ENCODE results near the gene AVPR1B. TPM values are rescaled to one million over a fixed set of nuclear protein-coding genes. Genes with fewer than 3 reads are reported as not detected.

The AVPR1B gene
- total and polyA plus RNA-seq, 2 of the 13 experiments (the other 11 are each of a cell fraction or from before 2014, with no cell fraction given): 0.05 TPM; not detected in 1

- Histone ChIP-seq H3K4me1 (ENCODE audit: insufficient read depth, low read length) (no peaks in the 10 kb centered on the region), H3K9me3 (ENCODE audit: low read length) (no peaks in the 10 kb centered on the region), H3K36me3 (replicated peaks in 1 of 2; ENCODE audit: control insufficient read depth in 1 of 2, insufficient read depth in 2 of 2, low read length in 2 of 2) (no peaks in the 10 kb centered on the region), H3K4me2 (ENCODE audit: low read depth, low read length) (no peak overlapping the region), H4K20me1 (ENCODE audit: insufficient read depth, low read length) (no peaks in the 10 kb centered on the region), H3K27ac (ENCODE audit: extremely low read length, insufficient read depth, low read length) (no peak overlapping the region), H3K79me2 (ENCODE audit: insufficient read depth, low read length) (no peaks in the 10 kb centered on the region), H2AFZ (ENCODE audit: low read length) (no peak overlapping the region), H3K9ac (ENCODE audit: insufficient read depth, low read depth, low read length) (no peak overlapping the region), H3K4me3 (replicated peaks in 1 of 3; ENCODE audit: insufficient read depth in 1 of 3, low read depth in 2 of 3, low read length in 3 of 3) (no peak overlapping the region), H3K27me3 (ENCODE audit: control insufficient read depth in 1 of 2, insufficient read depth in 2 of 2, low read length in 2 of 2) (no peaks in the 10 kb centered on the region)
- TF ChIP-seq SRY (CRISPR knock-in tag; IDR thresholded peaks at IDR 0.05): no peak
- no peak for TF ChIP-seq KAT8 (CRISPR knock-in tag; IDR thresholded peaks at IDR 0.05)
- no peak for TF ChIP-seq ZNF260 (CRISPR knock-in tag; IDR thresholded peaks at IDR 0.05; ENCODE audit: borderline replicate concordance, low read depth)
- TF ChIP-seq NBN (conservative IDR thresholded peaks at IDR 0.05): no peak
- no peak for TF ChIP-seq POLR2AphosphoS2 (IDR thresholded peaks at IDR 0.05; ENCODE audit: low read depth, low read length)
- TF ChIP-seq DDIT3 (CRISPR knock-in tag; IDR thresholded peaks at IDR 0.05): no peak
- no peak for TF ChIP-seq SP1 (IDR thresholded peaks at IDR 0.05)
- no peak for TF ChIP-seq SP1 (CRISPR knock-in tag; IDR thresholded peaks at IDR 0.05)
- no peak for TF ChIP-seq ZNF235 (CRISPR knock-in tag; IDR thresholded peaks at IDR 0.05; ENCODE audit: borderline replicate concordance)
- TF ChIP-seq TCF12 (IDR thresholded peaks at IDR 0.05): no peak
- TF ChIP-seq TCF12 (CRISPR knock-in tag; IDR thresholded peaks at IDR 0.05): no peak
- no peak for TF ChIP-seq TEF (CRISPR knock-in tag; IDR thresholded peaks at IDR 0.05)
- TF ChIP-seq ZFP36 (IDR thresholded peaks at IDR 0.05; ENCODE audit: borderline replicate concordance, low read depth, low read length, partially characterized antibody): no peak
- TF ChIP-seq NKX3-1 (CRISPR knock-in tag; IDR thresholded peaks at IDR 0.05): no peak
- no peak for TF ChIP-seq ZNF329 (CRISPR knock-in tag; IDR thresholded peaks at IDR 0.05; ENCODE audit: low read depth)
- TF ChIP-seq ZNF589 (CRISPR knock-in tag; conservative IDR thresholded peaks at IDR 0.05): no peak
- no peak for TF ChIP-seq ZFP90 (CRISPR knock-in tag; IDR thresholded peaks at IDR 0.05; ENCODE audit: borderline replicate concordance)
- no peak for TF ChIP-seq ZMYM2 (CRISPR knock-in tag; IDR thresholded peaks at IDR 0.05)
- WGBS (ENCODE audit: low lambda C conversion rate): 75% methylated on average over 8 of the region's 8 CpGs
- FAIRE-seq (no peak), DNase-seq (ENCODE audit: low spot score) (no peak), ATAC-seq (no peak; the same call in 2 of the 3 replicates)
- intact Hi-C loops (cut with micrococcal nuclease; ENCODE audit: unreplicated experiment) (no loop called here), in situ Hi-C loops (cut with HindIII; ENCODE audit: extremely low pct_ligation_motif_present, low pct_unique_long_range_greater_than_20kb) (no loop called here)
- POLR2A ChIA-PET: no interaction called here
- CTCF ChIA-PET (ENCODE audit: low intra/inter-chr PET ratio, low total read pairs): no interaction called here
- no TSS peak for BruUV-seq (replicated peaks)
Observed at GRCh38 chr1:206080026-206080820, 37.0 kb downstream of the AVPR1B start.
